GM10248 (cell line): ENCODE results near the gene NEK10.

Experiments used
- CTCF ChIA-PET: fragments of 300-600 bp; sonication (Branson Sonifier 250); formaldehyde crosslinking; extraction: SDS; loops from one replicate; lab custom pipeline; 2021; ENCODE audit warnings: antibody characterized with exemption; lab: Yijun Ruan, JAX
- POLR2A ChIA-PET: fragments of 350-650 bp; sonication (Branson Sonifier 250); formaldehyde crosslinking; extraction: SDS; loops from one replicate; lab custom pipeline; 2020; ENCODE audit warnings: antibody characterized with exemption; lab: Yijun Ruan, JAX
- DNase-seq: peaks from one replicate; pipeline ENCODE4 v3.0.0; 2012; ENCODE audit errors: extremely low spot score
- CTCF ChIP-seq: IDR thresholded peaks from 2 replicates; pipeline ENCODE4 v1.5.1; 2012; ENCODE audit warnings: mild to moderate bottlenecking, low read depth; ENCODE audit errors: extremely low read depth, missing control alignments, control extremely low read depth

NEK10 gene

GRCh38 chr3:27271890-27272289, 97.3 kb downstream of the NEK10 start:
- ChIA-PET POLR2A (no interaction called here), CTCF (interaction anchor here (3.5 kb wide), 1 partner anchor 19 kb away, joined by 14 read pairs; no protein-coding TSS in a partner anchor)
- TF ChIP-seq CTCF = no peak
- no peak for DNase-seq

GRCh38 chr3:27254896-27255295, 114.3 kb downstream of the NEK10 start:
- DNase-seq = no peak
- POLR2A ChIA-PET = no interaction called here
- CTCF ChIA-PET = interaction anchor here (1.8 kb wide), 1 partner anchor 120 kb away, joined by 6 read pairs; no protein-coding TSS in a partner anchor
- no peak for TF ChIP-seq CTCF

- DNase-seq = peak; percentile 15
- TF ChIP-seq CTCF = peak; percentile 40
- POLR2A ChIA-PET = no interaction called here
- CTCF ChIA-PET = interaction anchor here (1.2 to 2.6 kb wide), 4 partner anchors 10 to 119 kb away, joined by 3 to 14 read pairs (median 6); no protein-coding TSS in a partner anchor
These were observed 115.4 kb downstream of the NEK10 start for GRCh38 chr3:27253831-27254230.

- no peak for TF ChIP-seq CTCF
- no peak for DNase-seq
- ChIA-PET CTCF (interaction anchor here (1.2 to 2.6 kb wide), 5 partner anchors 10 to 119 kb away, joined by 3 to 14 read pairs (median 6); no protein-coding TSS in a partner anchor), POLR2A (no interaction called here)
These were observed 115.8 kb downstream of the NEK10 start for GRCh38 chr3:27253391-27253790.

- ChIA-PET POLR2A (no interaction called here), CTCF (interaction anchor here (1.2 to 2.6 kb wide), 3 partner anchors 9 to 27 kb away, joined by 3 to 14 read pairs (median 7); no protein-coding TSS in a partner anchor)
- no peak for TF ChIP-seq CTCF
- no peak for DNase-seq
These were observed 116.5 kb downstream of the NEK10 start for GRCh38 chr3:27252646-27253045.

GRCh38 chr3:27244374-27244773, 124.8 kb downstream of the NEK10 start:
- POLR2A ChIA-PET = no interaction called here
- CTCF ChIA-PET = interaction anchor here (2.4 kb wide), 1 partner anchor 9 kb away, joined by 7 read pairs; no protein-coding TSS in a partner anchor
- no peak for DNase-seq
- TF ChIP-seq CTCF = no peak
